ENCODE measurements around the gene ZKSCAN5.
"Not testable (repeated sequence)": the region's sequence is repeated elsewhere in the genome, so short reads cannot be mapped to it uniquely, and the experiment has no call there.

ZKSCAN5 gene

GRCh38 chr7:99541212-99541611 lies 36.8 kb downstream of the ZKSCAN5 start:
- no peak overlapping the region for H3K27ac ChIP-seq
- TF ChIP-seq ZFX (IDR thresholded peaks at IDR 0.05; ENCODE audit: borderline replicate concordance) (no peak), CTCF (IDR thresholded peaks at IDR 0.05) (no peak)

DNA sequence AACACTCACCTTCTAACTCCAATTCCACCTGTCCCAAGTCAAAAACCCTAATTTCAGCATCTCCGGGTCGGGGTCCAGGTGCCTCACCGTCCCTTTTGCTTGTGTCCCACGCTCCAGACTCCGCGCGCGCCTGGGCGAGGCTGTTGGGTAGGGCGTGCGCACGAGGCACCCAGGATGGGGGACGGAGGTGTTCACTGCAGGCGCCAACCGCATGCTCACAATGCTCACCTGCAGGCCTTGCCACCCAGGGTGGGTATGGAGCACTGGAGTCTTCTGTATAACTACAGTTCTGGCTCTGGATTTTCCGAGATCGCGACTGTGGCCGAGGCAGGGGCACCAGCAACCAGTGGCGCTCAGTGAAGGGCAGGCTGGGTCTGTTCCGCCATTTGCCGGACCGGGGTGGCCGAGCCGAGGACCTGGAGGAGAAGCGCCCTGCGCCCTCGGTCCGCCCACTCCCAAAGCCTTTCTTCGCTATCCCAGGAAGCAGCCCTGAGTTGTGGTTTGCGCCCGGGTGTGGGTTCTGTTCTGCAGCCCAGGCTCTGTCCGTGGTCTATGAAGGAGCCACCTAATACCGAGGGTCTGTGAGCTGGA lies 38.7 kb downstream of the ZKSCAN5 start:
- no peak overlapping the region for H3K27ac ChIP-seq
- TF ChIP-seq ZFX (IDR thresholded peaks at IDR 0.05; ENCODE audit: borderline replicate concordance) = no peak
- no peak for TF ChIP-seq CTCF (IDR thresholded peaks at IDR 0.05)

- no peak for TF ChIP-seq CTCF (IDR thresholded peaks at IDR 0.05)
- no peak for TF ChIP-seq ZFX (IDR thresholded peaks at IDR 0.05; ENCODE audit: borderline replicate concordance)
- H3K27ac ChIP-seq = no peak overlapping the region
Measured at GRCh38 chr7:99543916-99544315, 39.5 kb downstream of the ZKSCAN5 start.

DNA sequence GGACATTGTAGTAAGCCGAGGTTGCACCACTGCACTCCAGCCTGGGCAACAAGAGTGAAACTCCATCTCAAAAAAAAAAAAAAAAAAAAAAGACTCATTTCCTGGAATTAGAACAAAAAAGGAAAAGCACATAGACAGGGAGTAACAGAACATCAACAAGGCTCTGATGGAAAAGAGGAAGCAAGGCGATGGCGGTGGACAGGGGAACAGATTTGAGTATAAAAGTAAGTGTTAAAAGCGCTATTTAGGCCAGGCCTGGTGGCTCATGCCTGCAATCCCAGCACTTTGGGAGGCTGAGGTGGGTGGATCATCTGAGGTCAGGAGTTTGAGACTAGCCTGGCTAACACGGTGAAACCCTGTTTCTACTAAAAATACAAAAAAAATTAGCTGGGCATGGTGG lies 40.8 kb downstream of the ZKSCAN5 start:
- not testable (repeated sequence) for H3K27ac ChIP-seq

- H3K27ac ChIP-seq = not testable (repeated sequence)
Measured at GRCh38 chr7:99549545-99549944, 45.1 kb downstream of the ZKSCAN5 start.

DNA sequence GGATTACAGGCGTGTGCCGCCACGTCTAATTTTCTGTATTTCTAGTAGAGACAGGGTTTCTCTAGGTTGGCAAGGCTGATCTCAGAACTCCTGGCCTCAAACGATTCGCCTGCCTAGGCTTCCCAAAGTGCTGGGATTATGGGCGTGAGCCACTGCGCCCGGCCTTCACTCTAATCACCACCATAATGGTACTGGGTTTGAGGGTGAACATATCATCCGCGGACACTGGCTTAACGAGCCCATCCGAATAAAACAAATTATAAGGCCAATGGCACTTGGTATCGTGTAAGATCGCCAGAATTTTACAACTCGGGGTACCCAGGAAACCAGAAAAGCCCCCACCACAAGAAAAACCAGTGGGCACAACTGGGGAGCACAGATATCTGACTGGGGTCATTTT lies 46.9 kb downstream of the ZKSCAN5 start:
- no peak overlapping the region for H3K27ac ChIP-seq
- no peak for TF ChIP-seq ZFX (IDR thresholded peaks at IDR 0.05; ENCODE audit: borderline replicate concordance)
- TF ChIP-seq CTCF (IDR thresholded peaks at IDR 0.05) = no peak

DNA sequence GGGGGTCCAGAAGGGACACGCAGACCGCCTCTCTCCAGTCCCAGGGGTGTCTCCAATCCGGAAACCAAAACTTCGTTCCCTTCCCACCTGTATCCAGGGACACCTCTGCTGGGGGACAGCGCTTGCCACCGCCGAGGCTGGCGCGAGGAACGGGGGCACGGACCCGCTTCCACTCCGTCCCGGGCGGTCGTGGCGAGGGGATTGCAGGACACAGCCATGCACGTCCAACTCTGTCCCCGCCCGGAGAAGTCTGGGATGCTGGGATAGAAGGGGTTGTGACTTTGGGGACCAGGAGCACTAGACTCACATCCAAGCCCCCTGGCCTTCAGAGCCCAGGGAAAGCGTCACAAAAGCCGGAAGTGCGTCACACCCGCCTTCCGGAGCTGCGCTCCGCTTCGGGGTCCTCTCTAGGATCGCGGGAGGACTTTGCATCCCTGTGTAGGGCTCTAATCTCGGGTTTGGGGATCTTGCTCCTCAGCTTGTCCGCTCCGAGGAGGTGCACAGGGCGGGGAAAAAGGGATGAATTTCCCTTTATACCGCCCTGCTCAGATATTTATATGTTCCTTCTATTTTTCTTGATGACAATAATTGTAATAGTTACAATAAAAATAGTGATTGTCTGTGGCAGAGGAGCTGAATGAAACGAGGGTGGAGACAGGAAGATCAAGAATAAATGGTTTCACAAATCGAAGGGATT lies 47.5 kb downstream of the ZKSCAN5 start, which contains the start of gene FAM200A:
TSS of gene FAM200A (minus strand) at position 348 of the 697 bp plus-strand sequence. CDS start 3,707 bp downstream, outside the sequence.
- no peak for TF ChIP-seq ZFX (IDR thresholded peaks at IDR 0.05; ENCODE audit: borderline replicate concordance)
- TF ChIP-seq CTCF (IDR thresholded peaks at IDR 0.05) = no peak
- H3K27ac ChIP-seq = no peak within 1 kb of the TSS

DNA sequence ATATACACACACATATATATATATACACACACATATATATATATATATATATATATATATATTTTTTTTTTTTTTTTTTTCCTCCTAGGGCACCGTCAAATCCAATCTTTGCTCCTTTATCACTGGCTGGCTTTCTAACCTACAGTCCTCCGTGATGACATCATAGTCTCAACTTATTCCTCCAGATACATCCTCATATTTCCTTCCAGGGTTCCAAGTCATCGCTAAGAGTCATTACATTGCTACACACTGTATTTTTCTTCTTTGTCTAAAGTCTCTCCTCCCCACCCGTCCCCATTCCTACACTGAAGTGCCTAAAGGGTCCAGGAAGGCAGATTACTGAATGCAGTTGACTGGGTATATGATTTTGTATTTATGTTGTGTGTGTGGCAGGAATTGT lies 48.6 kb downstream of the ZKSCAN5 start:
- H3K27ac ChIP-seq = no peak overlapping the region
- TF ChIP-seq CTCF (IDR thresholded peaks at IDR 0.05) (no peak), ZFX (IDR thresholded peaks at IDR 0.05; ENCODE audit: borderline replicate concordance) (no peak)

Data from 22Rv1 (cell line).